Activated naive CD8-positive, alpha-beta T cell treated with anti-CD3 and anti-CD28 coated beads for 36 hours (primary cell): ENCODE results near the gene PLA2G4C. TPM values are rescaled to one million over a fixed set of nuclear protein-coding genes. Genes with fewer than 3 reads are reported as not detected.

Experiments used
- DNase-seq: peaks from one replicate; pipeline ENCODE4 v3.0.0; 2021
- H3K27ac Mint-ChIP-seq: one replicate; pipeline ENCODE4 v1.8.0; 2022; ENCODE audit warnings: mild to moderate bottlenecking, moderate library complexity, mixed read lengths
- H3K27me3 Mint-ChIP-seq: one replicate; pipeline ENCODE4 v1.8.0; 2022; ENCODE audit warnings: mild to moderate bottlenecking, mixed read lengths
- H3K36me3 Mint-ChIP-seq: one replicate; pipeline ENCODE4 v1.8.0; 2021; ENCODE audit warnings: mild to moderate bottlenecking, mixed read lengths
- H3K4me1 Mint-ChIP-seq: one replicate; pipeline ENCODE4 v1.8.0; 2021; ENCODE audit warnings: mixed read lengths
- H3K4me3 Mint-ChIP-seq: one replicate; pipeline ENCODE4 v1.8.0; 2022; ENCODE audit warnings: mild to moderate bottlenecking, moderate library complexity, mixed read lengths
- H3K9me3 Mint-ChIP-seq: one replicate; pipeline ENCODE4 v1.8.0; 2022; ENCODE audit warnings: mixed read lengths
- total RNA-seq, 2 experiments: library from RNA; stranded (reverse); gene quantifications; one replicate each; pipeline ENCODE4 v1.2.3, GENCODE V29; 2021

Gene PLA2G4C
- total RNA-seq, 2 experiments from 2014 or later: 2.0 to 2.5 TPM

DNA sequence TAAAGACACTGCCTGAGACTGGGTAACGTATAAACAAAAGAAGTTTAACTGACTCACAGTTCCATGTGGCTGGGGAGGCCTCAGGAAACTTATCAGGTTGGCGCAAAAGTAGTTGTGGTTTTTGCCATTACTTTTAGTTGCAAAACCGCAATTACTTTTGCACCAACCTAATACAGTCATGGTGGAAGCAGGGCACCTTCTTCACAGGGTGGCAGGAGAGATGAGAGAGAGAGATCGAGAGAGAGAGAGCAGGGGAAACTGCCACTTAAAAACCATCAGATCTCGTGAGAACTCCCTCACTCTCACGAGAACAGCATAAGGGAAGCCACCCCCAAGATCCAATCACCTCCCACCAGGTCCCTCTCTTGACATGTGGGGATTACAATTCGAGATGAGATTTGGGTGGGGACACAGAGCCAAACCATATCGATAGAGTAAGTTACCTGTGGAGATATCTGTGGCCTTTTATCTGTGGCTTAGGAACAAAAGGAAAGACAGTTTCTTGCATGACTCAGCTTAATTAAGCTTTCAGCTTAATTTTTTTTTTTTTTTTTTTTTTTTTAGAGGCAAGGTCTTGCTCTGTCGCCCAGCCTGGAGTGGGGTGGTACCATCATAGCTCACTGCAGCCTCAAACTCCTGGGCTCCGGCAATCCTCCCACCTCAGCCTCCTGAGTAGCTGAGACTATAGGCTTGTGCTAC, 59.1 kb downstream of the PLA2G4C start:
- H3K27me3 Mint-ChIP-seq: peaks cover 5% of the 10 kb centered on the region
- no peak for DNase-seq
- no peak overlapping the region for H3K27ac Mint-ChIP-seq
- no peaks in the 10 kb centered on the region for H3K36me3 Mint-ChIP-seq
- H3K4me3 Mint-ChIP-seq: no peak overlapping the region
- no peaks in the 10 kb centered on the region for H3K4me1 Mint-ChIP-seq
- H3K9me3 Mint-ChIP-seq: peaks cover 2% of the 10 kb centered on the region

DNA sequence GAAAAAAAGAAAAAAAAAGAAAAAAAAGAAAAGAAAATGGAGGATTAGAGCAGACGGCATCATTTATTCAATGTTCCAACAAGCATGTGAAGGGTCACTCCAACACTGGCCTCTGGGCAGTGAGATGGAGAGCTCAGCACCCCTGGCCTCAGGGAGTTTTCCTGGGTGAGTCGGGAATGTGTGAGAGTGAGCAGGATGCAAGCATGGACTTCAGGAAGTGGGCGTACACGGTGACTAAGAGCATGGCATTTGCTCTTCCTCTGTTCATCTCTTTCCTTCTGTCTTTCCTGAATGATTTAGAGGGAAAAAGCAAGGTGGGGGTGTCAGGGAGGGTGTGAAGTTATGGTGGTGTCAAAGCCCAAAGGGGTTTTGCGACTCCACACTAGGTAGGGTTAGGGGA, 66.1 kb downstream of the PLA2G4C start:
- Mint-ChIP-seq H3K27ac (no peak overlapping the region), H3K36me3 (no peaks in the 10 kb centered on the region), H3K4me3 (no peak overlapping the region), H3K27me3 (peaks cover 41% of the 10 kb centered on the region), H3K4me1 (no peaks in the 10 kb centered on the region), H3K9me3 (no peaks in the 10 kb centered on the region)
- no peak for DNase-seq

GRCh38 chr19:48043675-48044258, 66.8 kb downstream of the PLA2G4C start, which contains the start of gene CABP5:
CABP5 (minus strand) TSS chr19:48044079; CDS start chr19:48043922, 157 bp downstream.
- Mint-ChIP-seq H3K4me1 (no peaks in the 10 kb centered on the region), H3K27me3 (peaks cover 47% of the 10 kb centered on the region), H3K27ac (no peak within 1 kb of the TSS), H3K9me3 (no peaks in the 10 kb centered on the region), H3K36me3 (no peaks in the 10 kb centered on the region), H3K4me3 (no peak within 1 kb of the TSS)
- DNase-seq: no peak

- Mint-ChIP-seq H3K4me1 (no peaks in the 10 kb centered on the region), H3K27me3 (peaks cover 41% of the 10 kb centered on the region), H3K36me3 (no peaks in the 10 kb centered on the region), H3K4me3 (no peak overlapping the region), H3K27ac (no peak overlapping the region), H3K9me3 (no peaks in the 10 kb centered on the region)
- DNase-seq: no peak
Measured at GRCh38 chr19:48041877-48042580, 68.6 kb downstream of the PLA2G4C start.

GRCh38 chr19:48036765-48037164, 73.9 kb downstream of the PLA2G4C start:
- no peak for DNase-seq
- Mint-ChIP-seq H3K36me3 (no peaks in the 10 kb centered on the region), H3K4me1 (no peaks in the 10 kb centered on the region), H3K27me3 (peaks cover 46% of the 10 kb centered on the region), H3K9me3 (peaks cover 10% of the 10 kb centered on the region), H3K27ac (no peak overlapping the region), H3K4me3 (no peak overlapping the region)

GRCh38 chr19:48033604-48034003, 77.0 kb downstream of the PLA2G4C start:
- Mint-ChIP-seq H3K27me3 (peaks cover 30% of the 10 kb centered on the region), H3K36me3 (no peaks in the 10 kb centered on the region), H3K4me1 (no peaks in the 10 kb centered on the region), H3K9me3 (peaks cover 10% of the 10 kb centered on the region), H3K4me3 (no peak overlapping the region), H3K27ac (no peak overlapping the region)
- no peak for DNase-seq

DNA sequence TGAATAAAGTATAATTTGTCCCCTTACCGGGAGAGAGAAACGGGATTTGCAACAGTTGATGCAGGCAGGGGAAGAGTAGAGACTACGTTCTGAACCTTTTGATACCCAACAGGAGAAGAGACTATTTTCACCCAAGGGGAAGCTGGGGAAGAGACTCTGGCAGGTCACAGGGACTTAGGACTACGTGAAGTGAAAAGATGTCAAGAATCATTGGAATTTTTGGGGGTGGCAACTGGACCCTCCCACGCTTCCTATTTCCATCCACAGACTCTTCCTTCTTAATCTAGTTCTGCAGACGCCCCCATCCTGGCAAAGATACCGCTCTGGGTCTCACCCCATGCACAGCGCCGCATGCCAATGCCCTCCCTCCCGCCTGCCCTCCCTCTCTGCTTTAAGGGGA, 80.5 kb downstream of the PLA2G4C start:
- no peaks in the 10 kb centered on the region for H3K4me1 Mint-ChIP-seq
- H3K36me3 Mint-ChIP-seq: no peaks in the 10 kb centered on the region
- DNase-seq: no peak
- H3K27me3 Mint-ChIP-seq: peaks cover 34% of the 10 kb centered on the region
- H3K27ac Mint-ChIP-seq: no peak overlapping the region
- no peaks in the 10 kb centered on the region for H3K9me3 Mint-ChIP-seq
- H3K4me3 Mint-ChIP-seq: no peak overlapping the region

DNA sequence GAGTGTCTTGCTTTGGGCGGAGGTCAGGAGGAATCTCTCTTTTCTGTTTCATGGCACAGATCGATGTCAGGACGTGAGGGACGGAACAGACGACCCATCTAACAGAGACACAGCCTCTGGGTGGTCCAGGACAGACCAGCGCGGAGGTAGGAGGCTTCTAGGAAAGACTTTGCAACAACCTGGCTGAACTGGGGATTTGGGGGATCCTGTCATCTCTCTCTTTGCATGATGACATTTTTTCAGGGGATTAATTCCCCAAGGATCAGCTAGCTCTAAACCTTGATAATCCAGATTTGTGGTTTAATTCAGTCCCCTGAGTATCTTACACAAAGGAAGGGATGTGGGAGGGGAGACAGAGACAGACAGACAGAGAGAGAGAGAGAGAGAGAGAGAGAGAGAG, 81.2 kb downstream of the PLA2G4C start:
- no peaks in the 10 kb centered on the region for H3K36me3 Mint-ChIP-seq
- no peak for DNase-seq
- no peak overlapping the region for H3K27ac Mint-ChIP-seq
- peaks cover 36% of the 10 kb centered on the region for H3K27me3 Mint-ChIP-seq
- H3K9me3 Mint-ChIP-seq: no peaks in the 10 kb centered on the region
- no peaks in the 10 kb centered on the region for H3K4me1 Mint-ChIP-seq
- H3K4me3 Mint-ChIP-seq: no peak overlapping the region

DNA sequence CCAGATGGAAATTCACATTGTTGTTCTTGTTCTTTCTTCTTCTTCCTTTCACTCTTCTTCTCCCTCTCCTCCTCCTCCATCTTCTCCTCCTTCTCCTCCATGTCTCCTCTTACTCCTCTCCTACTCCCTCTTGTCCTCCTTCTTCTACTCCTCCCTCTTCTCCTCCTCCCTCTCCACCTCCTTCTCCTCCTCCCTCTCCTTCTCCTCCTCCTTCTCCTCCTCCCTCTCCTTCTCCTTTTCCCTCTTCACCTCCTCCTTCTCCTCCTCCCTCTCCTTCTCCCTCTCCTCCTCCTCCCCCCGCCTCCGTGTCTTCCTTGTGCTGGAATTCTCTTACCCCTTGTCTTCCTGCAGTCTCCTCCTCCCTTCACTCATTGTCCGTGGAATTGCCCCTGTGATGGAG, 85.1 kb downstream of the PLA2G4C start:
- DNase-seq: no peak
- no peak overlapping the region for H3K27ac Mint-ChIP-seq
- no peak overlapping the region for H3K4me3 Mint-ChIP-seq
- H3K36me3 Mint-ChIP-seq: no peaks in the 10 kb centered on the region
- no peaks in the 10 kb centered on the region for H3K9me3 Mint-ChIP-seq
- H3K27me3 Mint-ChIP-seq: peaks cover 42% of the 10 kb centered on the region
- H3K4me1 Mint-ChIP-seq: no peaks in the 10 kb centered on the region

DNA sequence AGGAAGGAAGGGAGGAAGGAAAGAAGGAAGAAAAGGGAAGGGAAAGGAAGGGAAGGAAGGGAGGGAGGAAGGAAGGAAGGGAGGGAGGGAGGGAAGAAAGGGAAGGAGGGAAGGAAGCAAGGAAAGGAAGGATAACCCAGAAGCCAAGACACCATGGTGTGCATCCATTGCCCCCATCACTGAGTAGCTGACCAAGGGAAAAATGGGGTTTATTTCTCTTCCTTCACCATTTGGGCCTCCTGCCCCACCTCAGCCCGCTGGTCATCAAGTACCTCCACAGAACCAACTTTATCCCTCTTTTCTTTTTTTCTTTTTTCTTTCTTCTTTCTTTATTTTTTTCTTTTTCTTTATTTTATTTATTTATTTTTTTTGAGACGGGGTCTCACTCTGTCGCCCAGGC, 87.1 kb downstream of the PLA2G4C start:
- DNase-seq: no peak
- H3K4me3 Mint-ChIP-seq: no peak overlapping the region
- peaks cover 42% of the 10 kb centered on the region for H3K27me3 Mint-ChIP-seq
- H3K9me3 Mint-ChIP-seq: no peaks in the 10 kb centered on the region
- no peaks in the 10 kb centered on the region for H3K36me3 Mint-ChIP-seq
- no peaks in the 10 kb centered on the region for H3K4me1 Mint-ChIP-seq
- no peak overlapping the region for H3K27ac Mint-ChIP-seq

DNA sequence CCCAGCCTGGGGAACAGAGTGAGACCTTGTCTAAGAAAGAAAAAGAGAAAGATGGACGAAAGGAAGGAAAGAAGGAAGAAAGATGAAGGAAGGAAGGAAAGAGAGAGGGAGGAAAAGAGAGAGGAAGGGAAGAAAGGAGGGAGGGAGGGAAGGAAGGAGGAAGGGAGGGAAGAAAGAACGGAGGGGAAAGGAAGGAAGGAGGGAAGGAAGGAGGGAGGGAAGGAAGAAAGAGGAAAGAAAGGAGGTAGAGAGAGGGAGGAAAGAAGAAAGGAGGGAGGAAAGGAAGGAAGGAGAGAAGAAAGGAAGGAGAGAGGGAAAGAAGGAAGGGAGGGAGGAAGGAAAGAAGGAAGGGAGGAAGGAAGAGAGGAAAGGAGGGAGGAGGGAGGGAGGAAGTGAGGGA, 87.6 kb downstream of the PLA2G4C start:
- H3K27me3 Mint-ChIP-seq: peaks cover 46% of the 10 kb centered on the region
- H3K4me3 Mint-ChIP-seq: no peak overlapping the region
- no peak overlapping the region for H3K27ac Mint-ChIP-seq
- H3K9me3 Mint-ChIP-seq: no peaks in the 10 kb centered on the region
- DNase-seq: no peak
- H3K4me1 Mint-ChIP-seq: no peaks in the 10 kb centered on the region
- H3K36me3 Mint-ChIP-seq: no peaks in the 10 kb centered on the region

DNA sequence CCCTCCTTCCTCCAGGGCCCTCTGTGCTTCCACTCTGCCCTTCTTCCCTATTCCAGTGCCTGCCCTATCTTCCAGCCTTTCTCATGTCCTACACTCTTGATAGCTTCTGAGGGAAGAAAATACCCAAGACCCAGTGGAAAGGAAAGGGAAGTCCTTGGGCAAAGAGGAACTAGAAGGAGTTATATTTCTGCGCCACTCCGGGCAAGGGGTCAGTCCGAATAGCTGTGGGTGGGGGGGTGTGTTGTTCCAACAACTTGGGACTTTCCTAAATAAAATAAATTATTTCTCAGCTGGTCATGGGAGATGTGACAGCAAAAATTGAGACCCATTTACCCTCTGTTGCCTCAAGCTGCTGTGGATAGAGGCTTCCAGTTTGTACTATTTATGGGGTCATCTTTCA, 89.9 kb downstream of the PLA2G4C start:
- peaks cover 58% of the 10 kb centered on the region for H3K27me3 Mint-ChIP-seq
- no peaks in the 10 kb centered on the region for H3K36me3 Mint-ChIP-seq
- H3K9me3 Mint-ChIP-seq: no peaks in the 10 kb centered on the region
- no peaks in the 10 kb centered on the region for H3K4me1 Mint-ChIP-seq
- no peak overlapping the region for H3K4me3 Mint-ChIP-seq
- DNase-seq: no peak
- H3K27ac Mint-ChIP-seq: no peak overlapping the region

- H3K4me1 Mint-ChIP-seq: no peaks in the 10 kb centered on the region
- H3K9me3 Mint-ChIP-seq: no peaks in the 10 kb centered on the region
- DNase-seq: no peak
- H3K27me3 Mint-ChIP-seq: peaks cover 6% of the 10 kb centered on the region
- H3K4me3 Mint-ChIP-seq: no peak overlapping the region
- H3K36me3 Mint-ChIP-seq: no peaks in the 10 kb centered on the region
- H3K27ac Mint-ChIP-seq: no peak overlapping the region
Measured at GRCh38 chr19:48010932-48011758, 99.5 kb downstream of the PLA2G4C start.

GRCh38 chr19:48006762-48007161, 103.9 kb downstream of the PLA2G4C start:
- H3K4me3 Mint-ChIP-seq: no peak overlapping the region
- peaks cover 13% of the 10 kb centered on the region for H3K27me3 Mint-ChIP-seq
- H3K27ac Mint-ChIP-seq: no peak overlapping the region
- no peaks in the 10 kb centered on the region for H3K36me3 Mint-ChIP-seq
- no peaks in the 10 kb centered on the region for H3K9me3 Mint-ChIP-seq
- no peaks in the 10 kb centered on the region for H3K4me1 Mint-ChIP-seq
- DNase-seq: peak; percentile 4

GRCh38 chr19:48004236-48004635, 106.4 kb downstream of the PLA2G4C start:
- Mint-ChIP-seq H3K27ac (no peak overlapping the region), H3K36me3 (no peaks in the 10 kb centered on the region), H3K27me3 (peaks cover 13% of the 10 kb centered on the region), H3K9me3 (no peaks in the 10 kb centered on the region), H3K4me3 (no peak overlapping the region), H3K4me1 (no peaks in the 10 kb centered on the region)
- no peak for DNase-seq
